GM20431 (cell line): Measurements from ENCODE around the gene TNP1.

Experiments
- in situ Hi-C: fragments of 300-500 bp; cut with MseI, MboI; formaldehyde crosslinking; loops from one replicate; pipeline ENCODE4 v1.15.0; 2020; ENCODE audit warnings: low sequenced_read_pairs; ENCODE audit not compliant: unreplicated experiment

TNP1 gene

DNA sequence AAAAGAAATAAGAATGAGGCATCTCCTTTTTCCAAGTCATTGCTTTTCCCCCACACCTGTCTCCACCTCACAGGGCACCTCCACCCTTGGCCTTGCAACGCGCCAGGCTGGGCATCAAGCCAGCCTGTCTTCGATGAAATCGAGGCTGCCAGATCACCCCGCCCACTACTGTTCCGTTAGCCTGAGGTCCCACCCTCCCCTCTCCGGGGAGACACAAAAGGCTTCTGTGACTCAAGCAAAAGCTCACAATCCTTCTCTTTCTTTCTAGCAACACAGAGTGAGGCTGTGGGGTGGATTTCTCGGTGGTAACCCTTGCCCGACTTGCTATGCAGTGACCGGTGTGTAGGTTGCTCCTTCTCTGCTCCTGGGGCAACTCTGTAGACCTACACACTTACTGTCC, 9.9 kb downstream of the TNP1 start:
- in situ Hi-C loops: no loop called here

DNA sequence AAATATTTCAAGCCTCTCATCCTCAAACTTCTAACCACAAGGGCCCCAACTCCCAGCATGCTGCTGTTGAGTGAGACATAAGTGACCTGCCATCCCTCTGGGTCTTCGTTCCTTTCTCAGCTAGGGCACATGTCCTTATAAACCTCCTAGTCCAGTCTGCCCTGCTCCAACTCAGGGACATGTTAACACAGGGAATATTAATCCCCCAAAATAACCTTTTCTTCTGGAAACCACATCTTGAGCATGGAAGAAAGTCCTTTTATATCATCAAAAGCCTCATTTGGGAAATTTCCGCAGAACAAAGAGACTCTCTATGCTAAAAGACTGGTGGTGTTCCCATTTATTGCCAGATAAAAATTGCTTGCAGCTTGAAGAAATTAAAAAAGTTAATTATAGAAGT, 14.4 kb downstream of the TNP1 start:
- in situ Hi-C loops: no loop called here

DNA sequence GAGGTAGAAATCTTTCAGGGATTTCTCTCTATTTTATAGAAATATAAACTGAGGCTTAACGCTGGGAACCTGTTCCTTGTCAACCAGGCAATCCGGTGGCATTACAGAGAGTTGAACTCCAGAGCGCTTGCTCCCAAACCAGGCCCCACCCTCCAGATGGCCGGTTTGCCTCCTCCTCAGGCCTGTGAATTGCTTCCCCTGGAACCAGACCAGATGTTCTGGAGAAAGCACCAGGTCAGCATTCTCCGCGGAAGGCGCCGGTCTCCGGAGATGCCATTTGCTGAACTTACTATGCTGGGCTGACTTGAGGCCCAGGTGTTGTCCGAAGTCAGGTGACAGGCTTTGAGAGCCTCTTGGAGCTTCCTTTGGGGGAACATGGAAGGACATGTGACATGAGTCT, 17.2 kb downstream of the TNP1 start:
- in situ Hi-C loops: no loop called here

DNA sequence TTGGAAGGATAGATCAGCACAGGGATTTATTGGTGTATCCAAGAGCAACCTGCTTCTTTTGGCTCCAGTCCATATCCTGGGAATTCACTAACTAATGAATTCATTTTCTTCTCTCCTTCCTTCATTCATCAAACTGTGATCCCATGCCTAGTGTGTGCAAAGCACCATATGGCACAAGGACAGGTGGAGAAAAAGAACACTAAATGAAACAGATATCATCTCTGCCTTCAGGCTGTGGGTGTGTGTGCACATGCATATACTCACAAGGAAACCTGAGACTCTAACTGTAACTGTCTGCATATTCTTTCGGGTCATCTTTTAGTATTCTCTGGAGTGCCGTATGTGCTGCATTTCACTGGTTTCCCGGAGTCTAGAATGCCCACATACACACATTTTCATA, 20.2 kb downstream of the TNP1 start:
- in situ Hi-C loops: no loop called here

DNA sequence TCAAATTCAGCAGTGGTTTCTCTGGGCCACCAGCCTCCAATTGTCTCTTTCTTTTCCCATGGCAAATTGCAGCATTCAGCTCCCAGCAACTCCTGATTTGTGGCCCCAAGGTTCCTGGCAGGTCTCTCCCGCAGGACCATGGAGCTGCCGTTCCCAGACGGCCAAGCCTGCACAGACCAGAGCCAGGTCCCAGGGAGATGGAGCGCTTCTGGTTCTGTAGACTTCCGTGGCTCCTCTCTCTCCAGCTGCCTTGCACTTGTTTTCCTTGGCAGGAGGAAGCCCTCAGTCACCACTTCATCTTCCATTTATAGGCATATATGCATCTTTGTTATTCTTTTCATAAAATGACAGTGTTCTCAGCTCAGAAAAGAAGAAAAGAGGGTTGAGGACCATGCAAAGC, 21.7 kb downstream of the TNP1 start:
- in situ Hi-C loops: no loop called here

DNA sequence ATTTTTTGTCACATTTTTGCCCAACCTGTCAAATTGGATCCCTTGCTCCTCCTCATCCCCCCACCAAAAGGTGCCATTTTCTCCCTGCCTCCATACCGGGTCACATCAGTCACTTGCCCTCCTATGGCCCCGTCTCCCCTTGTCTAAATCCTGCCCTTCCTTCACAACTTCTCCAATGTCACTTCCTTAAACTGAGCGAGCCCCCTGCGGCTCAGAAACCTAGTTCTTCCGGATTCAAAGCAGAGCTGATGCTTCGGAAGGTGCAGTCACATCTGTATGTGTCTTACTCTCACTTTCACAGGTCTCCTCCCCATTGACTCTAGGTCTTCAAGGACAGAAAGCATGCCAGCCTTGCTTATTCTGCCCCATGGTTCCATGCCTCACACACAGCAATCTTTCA, 22.1 kb downstream of the TNP1 start:
- in situ Hi-C loops: no loop called here

DNA sequence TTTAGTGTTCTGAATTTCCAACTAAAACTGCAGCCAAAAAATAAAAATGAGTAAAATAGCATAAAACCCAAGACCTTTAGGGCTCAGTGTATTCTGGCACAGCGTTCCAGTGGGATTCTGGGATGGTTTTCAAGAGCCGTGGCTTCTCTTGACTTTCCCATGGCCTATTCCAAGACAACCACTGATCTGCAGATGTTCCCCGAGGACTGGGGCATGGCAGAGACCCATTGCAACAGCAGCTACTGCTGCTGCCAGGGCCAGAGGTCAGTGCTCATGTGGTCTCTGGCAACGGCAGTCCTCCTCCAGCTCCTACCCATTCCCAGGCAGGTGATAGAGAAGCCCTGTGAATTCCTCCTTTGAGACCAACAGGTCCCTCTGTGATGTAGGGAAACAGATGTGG, 26.8 kb downstream of the TNP1 start:
- in situ Hi-C loops: no loop called here

DNA sequence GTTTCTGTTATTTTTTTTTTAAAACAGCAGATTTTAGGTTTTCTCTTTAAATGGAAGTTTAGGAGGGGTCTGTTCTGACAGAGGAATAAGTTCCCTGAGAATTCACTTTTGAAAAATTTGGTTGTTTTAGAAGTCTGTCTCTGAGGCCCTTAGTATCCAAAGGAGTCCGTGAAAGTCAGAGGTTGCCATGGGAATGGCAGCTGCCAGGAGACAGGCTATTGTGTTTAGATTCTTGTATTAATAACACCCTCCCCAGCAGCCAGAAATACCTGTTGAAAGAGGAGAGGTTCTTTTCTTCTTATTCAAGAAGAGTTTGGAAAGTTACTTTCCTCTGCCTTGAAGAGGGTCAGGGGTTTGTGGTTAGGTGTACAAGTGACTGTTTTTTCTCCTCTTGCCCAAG, 29.5 kb downstream of the TNP1 start:
- in situ Hi-C loops: no loop called here

DNA sequence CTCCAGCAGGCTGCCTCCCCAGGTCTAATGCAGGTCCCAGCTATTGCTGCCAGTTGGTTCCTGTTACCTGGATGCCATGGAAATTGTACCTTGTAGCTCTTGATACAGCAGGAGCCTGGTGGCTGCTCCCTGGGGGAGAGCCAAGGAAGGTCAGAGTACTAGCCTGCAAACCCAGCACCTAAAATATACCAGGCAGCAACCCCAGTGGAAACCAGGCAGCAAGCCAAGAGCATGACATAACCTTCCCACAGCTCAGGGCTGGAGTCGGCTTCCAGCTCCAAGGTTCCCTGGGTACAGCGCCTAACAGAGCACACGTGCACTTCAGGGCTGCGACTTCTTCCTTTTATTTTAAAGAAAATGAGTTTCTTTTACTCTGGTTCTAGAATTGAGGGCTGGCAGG, 30.3 kb downstream of the TNP1 start:
- in situ Hi-C loops: no loop called here

DNA sequence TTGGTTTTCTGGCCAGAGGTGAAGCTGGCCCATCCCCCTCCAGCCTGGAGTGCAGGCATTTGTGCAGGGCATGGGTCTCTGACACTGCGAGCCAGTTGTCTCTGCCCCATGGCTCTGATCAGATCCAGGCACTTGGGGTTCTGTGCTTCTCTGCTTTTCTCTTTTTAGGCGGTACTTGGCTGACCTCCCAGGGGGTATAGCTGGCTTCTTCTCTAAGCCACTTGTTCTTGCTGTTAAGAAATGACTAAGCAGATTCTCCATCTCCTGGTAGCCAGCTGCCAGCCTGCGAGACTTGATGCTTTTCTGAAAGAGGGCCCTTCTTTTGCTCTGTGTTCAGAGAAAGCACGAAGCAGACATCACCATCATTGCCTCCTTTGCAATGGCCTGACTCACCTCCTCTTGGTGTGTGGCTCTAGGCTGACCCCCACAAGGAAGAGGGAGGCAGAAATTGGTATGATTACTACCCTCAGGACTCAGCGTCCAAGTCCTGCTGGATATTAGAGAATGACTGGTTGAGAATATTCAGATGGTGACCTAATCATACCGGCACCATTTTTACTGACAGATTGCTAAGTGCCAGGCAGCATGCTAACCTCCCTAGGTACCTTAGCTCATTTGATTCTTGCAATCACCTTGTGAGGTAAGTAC, 32.7 kb downstream of the TNP1 start:
- in situ Hi-C loops: no loop called here

DNA sequence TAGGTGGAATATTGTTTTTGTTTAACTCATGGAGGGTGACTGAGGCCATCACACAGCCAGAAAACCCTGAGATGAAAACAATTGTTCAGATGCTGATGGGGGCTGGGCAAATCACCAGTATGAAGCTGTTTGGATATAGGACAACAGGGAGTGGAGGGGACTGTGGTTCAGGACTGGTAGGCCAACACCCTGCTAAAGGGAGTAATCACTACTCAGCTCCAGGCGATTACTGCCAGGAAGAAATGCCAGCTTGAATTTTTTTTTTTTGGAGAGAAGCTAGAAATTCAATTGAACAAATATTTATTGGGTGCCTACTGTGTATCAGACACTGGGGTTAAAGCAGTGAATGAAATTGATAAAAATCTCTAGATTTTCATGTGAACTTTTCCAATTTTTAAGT, 37.4 kb downstream of the TNP1 start:
- in situ Hi-C loops: no loop called here

DNA sequence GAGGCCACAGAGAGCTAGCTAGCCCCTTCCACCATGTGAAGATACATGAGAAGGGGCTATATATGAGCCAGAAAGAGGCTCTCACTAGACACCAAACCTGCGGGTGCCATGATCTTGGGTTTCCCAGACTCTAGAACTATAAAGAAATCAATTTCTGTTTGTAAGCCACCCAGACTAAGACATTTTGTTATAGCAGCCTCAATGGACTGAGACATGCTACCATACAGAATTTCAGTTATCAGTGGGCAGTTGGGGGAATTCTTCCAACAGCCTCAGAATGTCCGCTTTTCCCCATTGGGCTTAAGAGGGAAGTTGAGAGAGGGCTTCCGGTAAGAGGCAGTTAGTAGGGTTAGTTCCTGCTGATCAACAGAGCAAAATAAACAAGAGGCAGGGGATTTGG, 39.2 kb downstream of the TNP1 start:
- in situ Hi-C loops: no loop called here

DNA sequence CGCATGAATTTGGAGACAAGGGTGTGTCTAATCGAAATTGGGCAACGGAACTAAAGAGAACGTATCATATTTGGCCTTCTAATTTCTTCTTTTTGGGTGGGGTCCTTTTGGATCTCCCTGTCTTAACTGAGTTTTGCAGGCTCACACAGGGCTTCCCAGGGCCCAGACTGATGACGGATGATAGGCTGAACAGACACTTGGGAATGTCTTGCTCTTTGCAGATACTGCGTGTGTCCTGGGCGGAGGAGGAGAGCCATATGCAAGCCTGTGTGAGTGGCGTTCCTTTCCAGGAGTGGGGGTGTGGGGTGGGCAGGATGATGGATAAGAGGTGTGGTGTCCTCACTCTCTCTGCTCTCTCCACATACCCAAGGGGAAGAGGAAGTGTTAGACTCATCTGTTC, 40.1 kb downstream of the TNP1 start:
- in situ Hi-C loops: no loop called here

DNA sequence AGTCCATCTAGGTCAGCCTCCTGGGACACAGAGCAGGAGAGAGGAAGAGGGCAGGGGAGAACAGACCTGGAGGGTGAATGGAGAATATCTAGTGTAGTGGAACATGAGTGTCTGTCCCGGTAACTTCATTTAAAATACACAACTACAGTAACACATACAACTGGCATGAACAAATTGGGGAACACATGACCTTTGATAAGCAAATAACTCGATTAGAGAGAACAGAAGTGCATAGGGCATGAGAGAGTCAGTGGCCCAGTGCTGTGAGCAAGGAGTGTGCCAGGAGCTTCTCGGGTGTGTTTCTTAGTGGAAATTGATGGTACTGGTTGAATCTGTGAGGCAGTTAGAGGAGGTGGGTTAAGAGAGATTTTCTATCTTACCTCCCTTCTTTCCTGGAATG, 40.8 kb downstream of the TNP1 start:
- in situ Hi-C loops: no loop called here

DNA sequence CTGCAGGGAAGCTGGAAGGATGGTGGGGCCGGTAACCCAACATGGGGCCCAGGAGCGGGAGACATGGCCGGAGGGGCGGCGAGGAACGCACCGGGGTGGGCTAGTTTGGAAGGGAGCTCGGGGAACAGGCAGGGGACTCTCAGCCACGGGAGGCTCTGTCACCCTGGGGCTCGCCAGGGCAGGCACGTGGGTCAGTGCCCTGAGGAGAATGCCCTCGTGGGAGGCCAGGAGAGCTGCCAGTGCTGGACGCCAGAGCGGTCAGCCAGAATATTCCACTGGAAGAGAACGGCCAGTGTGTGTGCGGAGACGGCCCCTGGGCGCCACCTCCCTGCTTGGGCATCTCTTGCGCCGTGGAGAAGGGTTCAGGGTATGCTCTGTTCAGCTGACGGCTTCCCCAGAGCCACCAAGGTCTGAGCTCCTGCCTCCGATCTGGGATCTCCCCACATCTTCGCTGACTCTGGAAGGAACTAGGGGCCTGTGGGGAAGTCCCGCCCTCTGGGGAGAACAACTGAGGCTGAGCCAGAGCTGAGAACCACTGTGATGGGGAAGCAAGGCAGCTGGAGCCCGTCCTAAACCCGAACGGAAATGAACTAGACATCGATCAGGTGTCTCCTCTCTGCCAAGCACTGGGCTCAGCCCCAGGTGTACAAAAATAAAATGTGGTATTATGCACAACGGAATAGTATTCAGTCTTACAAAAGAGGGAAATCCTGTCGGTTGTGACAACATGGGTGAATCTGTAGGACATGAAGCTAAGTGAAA, 49.3 kb downstream of the TNP1 start:
- in situ Hi-C loops: no loop called here
